Measurements from ENCODE around the gene HDAC4. TPM values are rescaled to one million over a fixed set of nuclear protein-coding genes. Genes with fewer than 3 reads are reported as not detected.

The HDAC4 gene
- total RNA-seq, 5 donors from 2014 or later (not counting 1 experiment from before 2014, with no cell fraction given): 44.8 to 80.2 (median 60.9) TPM

- Histone ChIP-seq H3K4me3 (ENCODE audit: control insufficient read depth in 1 of 2, extremely low read depth in 1 of 2, low read length in 1 of 2) (no peak overlapping the region), H3K27ac (ENCODE audit: low read length) (no peak overlapping the region), H3K9me3 (no peaks in the 10 kb centered on the region), H3K4me1 (ENCODE audit: control insufficient read depth in 1 of 2, extremely low read depth in 1 of 2, insufficient read depth in 2 of 2, low read length in 2 of 2) (peaks cover 2 to 4% of the 10 kb centered on the region in 2 experiments), H3K27me3 (replicated peaks in 1 of 2; ENCODE audit: control insufficient read depth in 2 of 2, extremely low read depth in 1 of 2, insufficient read depth in 2 of 2, low read length in 1 of 2) (no peaks in the 10 kb centered on the region), H3K36me3 (ENCODE audit: control insufficient read depth in 2 of 2, extremely low read depth in 1 of 2, insufficient read depth in 1 of 2, low read length in 1 of 2) (peaks cover 0 to 6% of the 10 kb centered on the region in 2 donors)
- POLR2A ChIA-PET: interaction anchor here in 1 of 2 donors (0.6 kb wide), 1 partner anchor 15 kb away, joined by 3 read pairs; no protein-coding TSS in a partner anchor
- Mint-ChIP-seq H3K9me3 (peaks cover 0 to 3% (median 0%) of the 10 kb centered on the region in 3 donors), H3K4me3 (no peak overlapping the region), H3K4me1 (peaks cover 13 to 19% (median 16%) of the 10 kb centered on the region in 3 donors), H3K27ac (no peak overlapping the region), H3K36me3 (peaks cover 3% of the 10 kb centered on the region), H3K27me3 (no peaks in the 10 kb centered on the region)
- WGBS (ENCODE audit: insufficient coverage): 97% methylated on average over 7 of the region's 18 CpGs
- ATAC-seq (replicated peaks in 1 of 4): no peak
- CTCF ChIA-PET: interaction anchor here in 1 of 2 donors (0.5 kb wide), 1 partner anchor 29 kb away, joined by 3 read pairs; no protein-coding TSS in a partner anchor
- peak in 3 of 35 experiments; percentile 1 to 10 (median 10) for DNase-seq
These were observed 91.2 kb downstream of the HDAC4 start for GRCh38 chr2:239309398-239310245.

- H3K9me3 Mint-ChIP-seq: no peaks in the 10 kb centered on the region
- H3K4me3 Mint-ChIP-seq: no peak overlapping the region
- no peak for ATAC-seq (replicated peaks in 1 of 4)
- Histone ChIP-seq H3K4me1 (ENCODE audit: control insufficient read depth in 1 of 2, extremely low read depth in 1 of 2, insufficient read depth in 2 of 2, low read length in 2 of 2) (peaks cover 7 to 12% of the 10 kb centered on the region in 2 experiments), H3K9me3 (no peaks in the 10 kb centered on the region), H3K36me3 (ENCODE audit: control insufficient read depth in 2 of 2, extremely low read depth in 1 of 2, insufficient read depth in 1 of 2, low read length in 1 of 2) (peaks cover 0 to 6% of the 10 kb centered on the region in 2 donors), H3K27me3 (replicated peaks in 1 of 2; ENCODE audit: control insufficient read depth in 2 of 2, extremely low read depth in 1 of 2, insufficient read depth in 2 of 2, low read length in 1 of 2) (no peaks in the 10 kb centered on the region), H3K4me3 (ENCODE audit: control insufficient read depth in 1 of 2, extremely low read depth in 1 of 2, low read length in 1 of 2) (no peak overlapping the region), H3K27ac (ENCODE audit: low read length) (no peak overlapping the region)
- no peak overlapping the region for H3K27ac Mint-ChIP-seq
- WGBS (ENCODE audit: insufficient coverage): 95% methylated on average over 32 of the region's 33 CpGs
- peaks cover 16 to 18% (median 16%) of the 10 kb centered on the region in 3 donors for H3K4me1 Mint-ChIP-seq
- H3K27me3 Mint-ChIP-seq: no peaks in the 10 kb centered on the region
- CTCF ChIA-PET: interaction anchor here in 1 of 2 donors (0.5 kb wide), 1 partner anchor 30 kb away, joined by 3 read pairs; no protein-coding TSS in a partner anchor
- peak in 2 of 35 experiments; percentile 1 to 10 for DNase-seq
- peaks cover 3% of the 10 kb centered on the region for H3K36me3 Mint-ChIP-seq
- POLR2A ChIA-PET: no interaction called here
These were observed 92.0 kb downstream of the HDAC4 start for GRCh38 chr2:239308661-239309397.

GRCh38 chr2:239307921-239308613 is 92.8 kb downstream of the HDAC4 start:
- Histone ChIP-seq H3K4me3 (ENCODE audit: control insufficient read depth in 1 of 2, extremely low read depth in 1 of 2, low read length in 1 of 2) (no peak overlapping the region), H3K36me3 (ENCODE audit: control insufficient read depth in 2 of 2, extremely low read depth in 1 of 2, insufficient read depth in 1 of 2, low read length in 1 of 2) (peaks cover 0 to 4% of the 10 kb centered on the region in 2 donors), H3K9me3 (no peaks in the 10 kb centered on the region), H3K27me3 (replicated peaks in 1 of 2; ENCODE audit: control insufficient read depth in 2 of 2, extremely low read depth in 1 of 2, insufficient read depth in 2 of 2, low read length in 1 of 2) (no peaks in the 10 kb centered on the region), H3K27ac (ENCODE audit: low read length) (no peak overlapping the region), H3K4me1 (ENCODE audit: control insufficient read depth in 1 of 2, extremely low read depth in 1 of 2, insufficient read depth in 2 of 2, low read length in 2 of 2) (peaks cover 14 to 18% of the 10 kb centered on the region in 2 experiments)
- Mint-ChIP-seq H3K27me3 (no peaks in the 10 kb centered on the region), H3K36me3 (peaks cover 3% of the 10 kb centered on the region), H3K9me3 (no peaks in the 10 kb centered on the region), H3K27ac (no peak overlapping the region), H3K4me1 (peaks cover 22 to 24% (median 24%) of the 10 kb centered on the region in 3 donors), H3K4me3 (no peak overlapping the region)
- ChIA-PET POLR2A (interaction anchor here in 1 of 2 donors (0.6 kb wide), 1 partner anchor 867 kb away, joined by 9 read pairs; no protein-coding TSS in a partner anchor), CTCF (no interaction called here)
- WGBS (ENCODE audit: insufficient coverage): 93% methylated on average over 11 of the region's 16 CpGs
- no peak for ATAC-seq (replicated peaks in 1 of 4)
- no peak for DNase-seq

- H3K4me3 ChIP-seq (ENCODE audit: control insufficient read depth in 1 of 2, extremely low read depth in 1 of 2, low read length in 1 of 2): no peak overlapping the region
- Mint-ChIP-seq H3K36me3 (peaks cover 3% of the 10 kb centered on the region), H3K9me3 (no peaks in the 10 kb centered on the region), H3K27ac (no peak overlapping the region), H3K4me1 (peaks cover 24 to 29% (median 26%) of the 10 kb centered on the region in 3 donors), H3K4me3 (no peak overlapping the region), H3K27me3 (no peaks in the 10 kb centered on the region)
- H3K27ac ChIP-seq (ENCODE audit: low read length): no peak overlapping the region
- no peaks in the 10 kb centered on the region for H3K27me3 ChIP-seq (replicated peaks in 1 of 2; ENCODE audit: control insufficient read depth in 2 of 2, extremely low read depth in 1 of 2, insufficient read depth in 2 of 2, low read length in 1 of 2)
- no CpG with 5 or more reads among the region's 8 CpGs for WGBS (ENCODE audit: insufficient coverage)
- no peak for ATAC-seq (replicated peaks in 1 of 4)
- H3K4me1 ChIP-seq (ENCODE audit: control insufficient read depth in 1 of 2, extremely low read depth in 1 of 2, insufficient read depth in 2 of 2, low read length in 2 of 2): peaks cover 16 to 25% of the 10 kb centered on the region in 2 experiments
- POLR2A ChIA-PET: no interaction called here
- DNase-seq: no peak
- CTCF ChIA-PET: no interaction called here
- H3K9me3 ChIP-seq: no peaks in the 10 kb centered on the region
- peaks cover 0 to 2% of the 10 kb centered on the region in 2 donors for H3K36me3 ChIP-seq (ENCODE audit: control insufficient read depth in 2 of 2, extremely low read depth in 1 of 2, insufficient read depth in 1 of 2, low read length in 1 of 2)
These were observed 93.6 kb downstream of the HDAC4 start for GRCh38 chr2:239307221-239307569.

- Histone ChIP-seq H3K27ac (ENCODE audit: low read length) (no peak overlapping the region), H3K4me1 (ENCODE audit: control insufficient read depth in 1 of 2, extremely low read depth in 1 of 2, insufficient read depth in 2 of 2, low read length in 2 of 2) (peaks cover 20 to 25% of the 10 kb centered on the region in 2 experiments), H3K9me3 (no peaks in the 10 kb centered on the region), H3K4me3 (ENCODE audit: control insufficient read depth in 1 of 2, extremely low read depth in 1 of 2, low read length in 1 of 2) (no peak overlapping the region), H3K36me3 (ENCODE audit: control insufficient read depth in 2 of 2, extremely low read depth in 1 of 2, insufficient read depth in 1 of 2, low read length in 1 of 2) (peaks cover 0 to 2% of the 10 kb centered on the region in 2 donors), H3K27me3 (replicated peaks in 1 of 2; ENCODE audit: control insufficient read depth in 2 of 2, extremely low read depth in 1 of 2, insufficient read depth in 2 of 2, low read length in 1 of 2) (no peaks in the 10 kb centered on the region)
- peaks cover 30 to 36% (median 33%) of the 10 kb centered on the region in 3 donors for H3K4me1 Mint-ChIP-seq
- H3K9me3 Mint-ChIP-seq: no peaks in the 10 kb centered on the region
- no peak overlapping the region for H3K4me3 Mint-ChIP-seq
- no peaks in the 10 kb centered on the region for H3K27me3 Mint-ChIP-seq
- no peak overlapping the region for H3K27ac Mint-ChIP-seq
- ChIA-PET CTCF (no interaction called here), POLR2A (interaction anchor here (0.5 to 0.6 kb wide), 2 partner anchors 21 to 29 kb away, joined by 3 read pairs; no protein-coding TSS in a partner anchor)
- no peak for ATAC-seq (replicated peaks in 1 of 4)
- no peak for DNase-seq
- 95% methylated on average over 20 of the region's 25 CpGs for WGBS (ENCODE audit: insufficient coverage)
- peaks cover 3% of the 10 kb centered on the region for H3K36me3 Mint-ChIP-seq
These were observed 94.3 kb downstream of the HDAC4 start for GRCh38 chr2:239306274-239307220.

Measured in T-cell (primary cell).